ENCODE data around the gene VPS18.

DNA sequence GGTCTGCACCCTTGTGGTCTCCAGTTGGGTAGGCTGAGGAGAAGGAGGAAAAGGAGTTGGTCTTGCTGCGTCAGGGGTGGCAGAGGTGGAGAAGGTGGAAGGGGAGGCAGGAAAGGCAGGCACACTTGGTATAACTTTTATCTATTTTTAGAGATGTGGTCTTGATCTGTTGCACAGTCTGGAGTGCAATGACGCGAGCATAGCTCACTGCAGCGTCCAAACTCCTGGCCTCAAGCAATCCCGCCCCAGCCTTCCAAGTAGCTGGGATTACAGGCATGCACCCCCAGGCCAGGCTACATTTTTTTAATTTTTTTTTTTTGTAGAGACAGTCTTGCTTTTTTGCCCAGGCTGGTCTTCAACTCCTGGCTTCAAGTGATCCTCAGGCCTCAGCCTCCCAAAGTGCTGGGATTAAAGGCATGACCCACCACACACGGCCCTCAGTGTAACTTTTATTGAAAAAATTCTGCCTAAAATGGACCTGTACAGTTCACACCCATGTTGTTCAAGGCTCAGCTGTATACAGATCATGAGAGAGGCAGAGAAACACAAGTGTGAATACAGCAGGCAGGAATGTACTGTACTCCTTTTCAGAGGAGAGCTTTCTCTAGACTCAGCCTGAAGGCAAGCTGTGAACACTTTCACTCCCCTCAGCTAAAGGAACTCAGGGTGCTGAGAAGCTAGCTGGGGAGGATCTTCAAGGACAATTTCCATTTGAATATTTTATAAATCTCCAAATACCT is 18.1 kb upstream of the VPS18 start:
- TF ChIP-seq MAX (IDR thresholded peaks at IDR 0.05) (no peak), GABPA (IDR thresholded peaks at IDR 0.05 in 1 of 2, conservative IDR thresholded peaks at IDR 0.05 in 1 of 2) (no peak), REST (IDR thresholded peaks at IDR 0.05) (no peak), YY1 (IDR thresholded peaks at IDR 0.05) (no peak), RAD21 (IDR thresholded peaks at IDR 0.05) (no peak), ZBTB33 (IDR thresholded peaks at IDR 0.05) (no peak), FOXA2 (IDR thresholded peaks at IDR 0.05) (no peak), JUND (IDR thresholded peaks at IDR 0.05) (no peak)
- TF ChIP-seq, protein P1, sequence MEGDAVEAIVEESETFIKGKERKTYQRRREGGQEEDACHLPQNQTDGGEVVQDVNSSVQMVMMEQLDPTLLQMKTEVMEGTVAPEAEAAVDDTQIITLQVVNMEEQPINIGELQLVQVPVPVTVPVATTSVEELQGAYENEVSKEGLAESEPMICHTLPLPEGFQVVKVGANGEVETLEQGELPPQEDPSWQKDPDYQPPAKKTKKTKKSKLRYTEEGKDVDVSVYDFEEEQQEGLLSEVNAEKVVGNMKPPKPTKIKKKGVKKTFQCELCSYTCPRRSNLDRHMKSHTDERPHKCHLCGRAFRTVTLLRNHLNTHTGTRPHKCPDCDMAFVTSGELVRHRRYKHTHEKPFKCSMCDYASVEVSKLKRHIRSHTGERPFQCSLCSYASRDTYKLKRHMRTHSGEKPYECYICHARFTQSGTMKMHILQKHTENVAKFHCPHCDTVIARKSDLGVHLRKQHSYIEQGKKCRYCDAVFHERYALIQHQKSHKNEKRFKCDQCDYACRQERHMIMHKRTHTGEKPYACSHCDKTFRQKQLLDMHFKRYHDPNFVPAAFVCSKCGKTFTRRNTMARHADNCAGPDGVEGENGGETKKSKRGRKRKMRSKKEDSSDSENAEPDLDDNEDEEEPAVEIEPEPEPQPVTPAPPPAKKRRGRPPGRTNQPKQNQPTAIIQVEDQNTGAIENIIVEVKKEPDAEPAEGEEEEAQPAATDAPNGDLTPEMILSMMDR (IDR thresholded peaks at IDR 0.05; ENCODE audit: low read depth, low read length, missing input control): no peak
- TF ChIP-seq, protein P2, sequence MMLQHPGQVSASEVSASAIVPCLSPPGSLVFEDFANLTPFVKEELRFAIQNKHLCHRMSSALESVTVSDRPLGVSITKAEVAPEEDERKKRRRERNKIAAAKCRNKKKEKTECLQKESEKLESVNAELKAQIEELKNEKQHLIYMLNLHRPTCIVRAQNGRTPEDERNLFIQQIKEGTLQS (IDR thresholded peaks at IDR 0.05): no peak

Data from liver (tissue), 3 donors.